Fibroblast of skin of left quadriceps (primary cell): Measurements from ENCODE around the gene MAGEA9B.
A peak's percentile ranks its signal among the peaks of the same experiment; 100 is the strongest.
"Not testable (repeated sequence)": the region's sequence is repeated elsewhere in the genome, so short reads cannot be mapped to it uniquely, and the experiment has no call there.

Experiments
- DNase-seq, 2 experiments: peaks; one replicate each; pipeline ENCODE4 v3.0.0-alpha.2; 2013; ENCODE audit warnings: low read depth in 2 of 2

MAGEA9B gene

GRCh38 chrX:149587359-149587758, at the start of gene MAGEA9B:
MAGEA9B (minus strand) TSS chrX:149587459; CDS start chrX:149583179, 4,280 bp downstream.
- DNase-seq: not testable (repeated sequence)

- DNase-seq: no peak
Measured at GRCh38 chrX:149633511-149633910, 46.3 kb upstream of the MAGEA9B start.

GRCh38 chrX:149631234-149632165, 44.2 kb upstream of the MAGEA9B start, which contains the start of gene TMEM185A:
TMEM185A (minus strand) TSS chrX:149631792; CDS start chrX:149631580, 212 bp downstream.
- DNase-seq: peak in 1 of 2 experiments; percentile 16

- no peak for DNase-seq
Measured at GRCh38 chrX:149630681-149631233, 43.5 kb upstream of the MAGEA9B start.

- no peak for DNase-seq
Measured at GRCh38 chrX:149629730-149630387, 42.6 kb upstream of the MAGEA9B start.

- no peak for DNase-seq
Measured at GRCh38 chrX:149628768-149629167, 41.5 kb upstream of the MAGEA9B start.

- no peak for DNase-seq
Measured at GRCh38 chrX:149628280-149628679, 41.0 kb upstream of the MAGEA9B start.

GRCh38 chrX:149626829-149627228, 39.6 kb upstream of the MAGEA9B start:
- DNase-seq: not testable (repeated sequence)

- not testable (repeated sequence) for DNase-seq
Measured at GRCh38 chrX:149619662-149620061, 32.4 kb upstream of the MAGEA9B start.

GRCh38 chrX:149618871-149619270, 31.6 kb upstream of the MAGEA9B start:
- no peak for DNase-seq

- no peak for DNase-seq
Measured at GRCh38 chrX:149611623-149612175, 24.4 kb upstream of the MAGEA9B start.

- DNase-seq: no peak
Measured at GRCh38 chrX:149610511-149610910, 23.3 kb upstream of the MAGEA9B start.

- DNase-seq: no peak
Measured at GRCh38 chrX:149607699-149608098, 20.4 kb upstream of the MAGEA9B start.

- DNase-seq: not testable (repeated sequence)
Measured at GRCh38 chrX:149605248-149605885, 18.1 kb upstream of the MAGEA9B start.

GRCh38 chrX:149598603-149599002, 11.3 kb upstream of the MAGEA9B start:
- not testable (repeated sequence) for DNase-seq

GRCh38 chrX:149595943-149596342, 8.7 kb upstream of the MAGEA9B start:
- DNase-seq: not testable (repeated sequence)

GRCh38 chrX:149595214-149595613, 8.0 kb upstream of the MAGEA9B start, which contains the start of gene HSFX2:
HSFX2 (minus strand) TSS chrX:149595314; CDS start chrX:149594700, 614 bp downstream.
- DNase-seq: not testable (repeated sequence)

GRCh38 chrX:149590993-149591392, 3.7 kb upstream of the MAGEA9B start:
- DNase-seq: not testable (repeated sequence)

GRCh38 chrX:149585631-149586030, 1.6 kb downstream of the MAGEA9B start:
- DNase-seq: not testable (repeated sequence)

GRCh38 chrX:149573456-149573855, 13.8 kb downstream of the MAGEA9B start:
- not testable (repeated sequence) for DNase-seq

- DNase-seq: no peak
Measured at GRCh38 chrX:149572743-149573142, 14.5 kb downstream of the MAGEA9B start.
